ENCODE data around the gene IQCM.
"Not testable (repeated sequence)": the region's sequence is repeated elsewhere in the genome, so short reads cannot be mapped to it uniquely, and the experiment has no call there.

IQCM gene

GRCh38 chr4:149465955-149466354, 349.7 kb downstream of the IQCM start:
- DNase-seq (ENCODE audit: low spot score), result no peak

- DNase-seq (ENCODE audit: low spot score), result no peak
These were observed 372.1 kb downstream of the IQCM start for GRCh38 chr4:149443537-149443936.

- DNase-seq (ENCODE audit: low spot score), result no peak
These were observed 374.3 kb downstream of the IQCM start for GRCh38 chr4:149441338-149441737.

GRCh38 chr4:149426461-149426860, 389.2 kb downstream of the IQCM start:
- DNase-seq (ENCODE audit: low spot score), result no peak

GRCh38 chr4:149409555-149409962, 406.1 kb downstream of the IQCM start:
- DNase-seq (ENCODE audit: low spot score), result no peak

GRCh38 chr4:149409146-149409545, 406.5 kb downstream of the IQCM start:
- DNase-seq (ENCODE audit: low spot score), result no peak

- no peak for DNase-seq (ENCODE audit: low spot score)
These were observed 411.5 kb downstream of the IQCM start for GRCh38 chr4:149404143-149404542.

GRCh38 chr4:149403081-149403480, 412.6 kb downstream of the IQCM start:
- no peak for DNase-seq (ENCODE audit: low spot score)

GRCh38 chr4:149398993-149399392, 416.6 kb downstream of the IQCM start:
- DNase-seq (ENCODE audit: low spot score), result no peak

- peak; percentile 8 for DNase-seq (ENCODE audit: low spot score)
These were observed 444.7 kb downstream of the IQCM start for GRCh38 chr4:149370785-149371420.

GRCh38 chr4:149370002-149370401, 445.6 kb downstream of the IQCM start:
- DNase-seq (ENCODE audit: low spot score), result peak; percentile 5

- no peak for DNase-seq (ENCODE audit: low spot score)
These were observed 462.4 kb downstream of the IQCM start for GRCh38 chr4:149353241-149353640.

GRCh38 chr4:149349541-149349940, 466.1 kb downstream of the IQCM start:
- no peak for DNase-seq (ENCODE audit: low spot score)

GRCh38 chr4:149347139-149347538, 468.5 kb downstream of the IQCM start:
- no peak for DNase-seq (ENCODE audit: low spot score)

GRCh38 chr4:149345424-149345823, 470.2 kb downstream of the IQCM start:
- DNase-seq (ENCODE audit: low spot score), result no peak

GRCh38 chr4:149344436-149344835, 471.2 kb downstream of the IQCM start:
- no peak for DNase-seq (ENCODE audit: low spot score)

- DNase-seq (ENCODE audit: low spot score), result no peak
These were observed 472.0 kb downstream of the IQCM start for GRCh38 chr4:149343614-149344013.

- DNase-seq (ENCODE audit: low spot score), result not testable (repeated sequence)
These were observed 474.5 kb downstream of the IQCM start for GRCh38 chr4:149341117-149341516.

GRCh38 chr4:149328161-149328560, 487.5 kb downstream of the IQCM start:
- no peak for DNase-seq (ENCODE audit: low spot score)

GRCh38 chr4:149322203-149322602, 493.4 kb downstream of the IQCM start:
- no peak for DNase-seq (ENCODE audit: low spot score)

GRCh38 chr4:149321438-149321837, 494.2 kb downstream of the IQCM start:
- DNase-seq (ENCODE audit: low spot score), result no peak

GRCh38 chr4:149311076-149311475, 504.6 kb downstream of the IQCM start:
- no peak for DNase-seq (ENCODE audit: low spot score)

- DNase-seq (ENCODE audit: low spot score), result no peak
These were observed 509.1 kb downstream of the IQCM start for GRCh38 chr4:149306537-149306936.

Measured in HuH-7.5 (cell line).